GM19240 (cell line): ENCODE data around the gene PDCD7.
"Not testable (repeated sequence)": the region's sequence is repeated elsewhere in the genome, so short reads cannot be mapped to it uniquely, and the experiment has no call there.

ENCODE experiments used
- DNase-seq: peaks from one replicate; pipeline ENCODE4 v3.0.0; 2011; ENCODE audit warnings: low spot score; ENCODE audit not compliant: insufficient read length

PDCD7 gene

DNA sequence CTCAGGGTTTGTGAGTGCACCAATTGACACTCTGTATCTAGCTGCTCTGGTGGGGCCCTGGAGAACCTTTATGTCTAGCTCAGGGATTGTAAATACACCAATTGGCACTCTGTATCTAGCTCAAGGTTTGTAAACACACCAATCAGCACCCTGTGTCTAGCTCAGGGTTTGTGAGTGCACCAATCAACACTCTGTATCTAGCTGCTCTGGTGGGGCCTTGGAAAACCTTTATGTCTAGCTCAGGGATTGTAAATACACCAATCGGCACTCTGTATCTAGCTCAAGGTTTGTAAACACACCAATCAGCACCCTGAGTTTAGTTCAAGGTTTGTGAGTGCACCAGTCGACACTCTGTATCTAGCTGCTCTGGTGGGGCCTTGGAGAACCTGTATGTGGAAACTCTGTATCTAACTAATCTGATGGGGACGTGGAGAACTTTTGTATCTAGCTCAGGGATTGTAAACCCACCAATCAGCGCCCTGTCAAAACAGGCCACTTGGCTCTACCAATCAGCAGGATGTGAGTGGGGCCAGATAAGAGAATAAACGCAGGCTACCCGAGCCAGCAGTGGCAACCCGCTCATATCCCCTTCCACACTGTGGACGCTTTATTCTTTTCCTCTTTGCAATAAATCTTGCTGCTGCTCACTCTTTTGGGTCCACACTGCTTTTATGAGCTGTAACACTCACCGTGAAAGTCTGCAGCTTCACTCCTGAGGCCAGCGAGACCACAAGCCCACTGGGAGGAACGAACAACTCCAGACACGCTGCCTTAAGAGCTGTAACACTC is 57.8 kb downstream of the PDCD7 start:
- not testable (repeated sequence) for DNase-seq

DNA sequence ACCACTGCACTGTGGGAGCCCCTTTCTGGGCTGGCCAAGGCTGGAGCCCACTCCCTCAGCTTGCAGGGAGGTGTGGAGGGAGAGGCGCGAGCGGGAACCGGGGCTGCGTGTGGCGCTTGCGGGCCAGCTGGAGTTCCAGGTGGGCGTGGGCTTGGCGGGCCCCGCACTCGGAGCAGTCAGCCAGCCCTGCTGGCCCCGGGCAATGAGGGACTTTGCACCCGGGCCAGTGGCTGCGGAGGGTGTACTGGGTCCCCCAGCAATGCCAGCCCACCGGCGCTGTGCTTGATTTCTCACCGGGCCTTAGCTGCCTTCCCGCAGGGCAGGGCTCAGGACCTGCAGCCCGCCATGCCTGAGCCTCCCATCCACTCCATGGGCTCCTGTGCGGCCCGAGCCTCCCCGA is 58.7 kb downstream of the PDCD7 start:
- not testable (repeated sequence) for DNase-seq

DNA sequence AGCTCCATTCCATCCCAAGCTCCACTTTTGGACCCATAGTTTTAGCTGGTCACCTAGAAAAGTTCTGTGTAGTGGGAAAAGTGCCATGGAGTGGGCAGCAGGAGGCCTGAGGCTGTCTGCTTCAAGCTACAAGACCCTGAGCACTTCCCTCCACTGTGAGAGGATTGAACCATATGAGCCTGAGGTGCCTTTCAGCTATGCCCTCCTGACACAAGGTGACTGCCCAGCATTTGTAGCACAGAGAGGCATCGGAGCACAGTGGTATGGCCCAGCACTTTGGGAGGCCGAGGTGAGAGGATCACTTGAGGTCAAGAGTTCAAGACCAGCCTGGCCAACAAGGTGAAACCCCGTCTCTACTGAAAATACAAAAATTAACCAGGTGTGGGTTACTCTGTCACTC is 61.0 kb downstream of the PDCD7 start:
- DNase-seq, result no peak

DNA sequence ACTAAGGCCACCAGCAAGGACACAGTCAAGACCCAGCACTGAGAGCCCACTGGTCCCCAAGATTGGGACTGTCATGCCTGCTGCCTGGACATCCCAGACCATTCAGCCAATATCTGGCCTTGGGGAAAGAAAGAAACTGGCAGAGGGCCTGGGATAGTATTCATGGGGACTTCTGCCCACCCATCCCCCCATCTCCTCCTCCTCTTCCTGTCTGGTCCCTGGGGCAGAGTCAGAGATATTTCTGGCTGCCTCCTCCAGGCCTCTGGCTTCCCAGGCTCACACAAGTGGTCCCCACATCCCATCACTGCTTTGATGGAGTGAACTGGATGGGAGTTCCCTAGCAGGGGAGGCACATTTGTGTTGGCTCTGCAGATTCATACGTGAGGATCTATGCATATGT is 61.6 kb downstream of the PDCD7 start:
- DNase-seq, result no peak

DNA sequence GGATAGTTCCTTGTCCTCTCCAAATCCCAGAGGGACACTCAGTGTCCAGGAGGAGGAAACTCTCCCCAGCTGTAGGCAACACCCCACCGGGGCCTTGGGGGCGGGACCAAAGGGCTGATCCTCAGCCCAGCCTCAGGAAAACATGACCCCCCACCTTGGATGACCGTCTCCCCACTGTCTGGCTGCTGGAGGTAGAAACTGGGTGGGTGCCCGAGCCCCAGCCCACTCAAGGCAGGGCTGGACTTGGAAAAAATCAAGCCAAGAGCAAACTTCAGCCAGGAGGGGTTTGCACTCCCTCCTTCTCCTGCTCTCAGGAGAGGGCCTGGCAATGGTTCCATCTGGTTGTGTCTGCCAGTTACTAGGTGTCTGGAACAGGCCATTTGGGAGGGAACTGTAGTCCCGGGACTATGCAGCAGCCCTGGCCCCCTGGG is 62.2 kb downstream of the PDCD7 start:
- no peak for DNase-seq

DNA sequence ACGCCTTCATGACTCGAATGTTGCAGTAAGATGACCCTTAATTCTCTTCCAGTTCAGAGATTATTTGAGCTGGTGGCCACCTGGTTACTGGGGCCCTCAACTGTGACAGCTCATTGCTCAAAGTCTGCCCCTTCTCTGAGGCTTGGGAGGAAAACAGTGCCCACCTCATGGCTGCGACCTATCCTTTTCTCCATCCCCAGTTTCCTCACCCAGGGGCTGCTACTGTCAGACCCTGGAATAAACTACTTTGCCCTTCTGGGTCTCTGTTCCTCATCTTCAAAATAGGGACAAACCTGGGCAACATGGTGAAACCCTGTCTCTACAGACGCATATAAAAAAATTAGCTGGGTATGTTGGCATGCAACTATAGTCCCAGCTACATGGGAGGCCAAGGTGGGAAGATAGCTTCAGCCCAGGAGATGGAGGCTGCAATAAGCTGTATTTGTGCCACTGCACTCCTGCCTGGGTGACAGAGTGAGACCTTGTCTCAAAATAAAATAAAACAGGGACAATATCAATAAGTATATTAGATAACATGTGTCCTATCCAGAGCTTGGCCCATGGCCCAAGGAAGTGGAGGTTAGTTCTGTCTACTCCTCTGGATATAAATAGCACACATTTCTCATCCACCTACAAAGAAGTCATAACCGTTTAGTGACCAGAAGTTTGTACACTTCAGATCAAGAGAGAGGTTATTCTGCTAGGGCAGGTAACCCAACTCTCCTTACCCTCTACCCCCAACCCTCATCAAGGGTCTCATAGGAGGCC is 63.6 kb downstream of the PDCD7 start:
- no peak for DNase-seq

DNA sequence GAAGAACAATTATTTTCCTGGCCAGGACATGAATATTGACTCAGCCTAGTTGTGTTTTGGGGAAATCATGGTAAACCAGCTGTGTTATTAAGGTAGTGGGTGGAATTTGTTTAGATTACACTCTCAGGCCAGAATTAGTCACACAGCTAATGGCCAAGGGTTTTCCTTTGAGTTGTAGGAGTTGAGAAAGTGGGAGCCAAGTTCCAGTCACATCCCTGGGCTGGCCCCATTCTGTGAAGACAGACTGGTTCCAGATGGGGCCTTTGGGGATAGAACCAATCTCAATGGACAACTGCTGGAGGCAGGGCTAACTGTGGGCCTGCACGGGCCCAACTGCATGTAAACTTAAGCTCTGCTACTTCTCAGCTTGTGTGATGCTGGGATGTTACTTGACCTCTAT is 64.4 kb downstream of the PDCD7 start:
- no peak for DNase-seq

DNA sequence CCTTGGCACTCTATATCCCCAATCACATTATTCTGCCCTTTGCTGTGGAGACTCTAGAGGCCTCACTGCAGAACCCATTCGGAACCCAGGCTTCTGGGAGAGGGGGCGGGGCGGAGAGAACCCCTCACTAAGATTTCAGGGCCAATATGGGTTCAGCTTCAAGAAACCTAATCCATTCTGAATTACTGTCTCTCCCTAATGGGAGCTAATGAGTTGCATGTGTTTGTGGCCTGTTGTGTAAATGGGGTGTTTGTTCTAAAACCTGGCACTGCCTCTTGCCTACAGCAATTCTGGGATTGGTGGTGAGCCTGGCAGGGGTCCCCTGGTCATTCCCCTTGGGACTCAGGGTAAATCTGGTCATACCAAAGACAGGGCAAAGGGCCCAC is 65.2 kb downstream of the PDCD7 start:
- DNase-seq, result no peak

DNA sequence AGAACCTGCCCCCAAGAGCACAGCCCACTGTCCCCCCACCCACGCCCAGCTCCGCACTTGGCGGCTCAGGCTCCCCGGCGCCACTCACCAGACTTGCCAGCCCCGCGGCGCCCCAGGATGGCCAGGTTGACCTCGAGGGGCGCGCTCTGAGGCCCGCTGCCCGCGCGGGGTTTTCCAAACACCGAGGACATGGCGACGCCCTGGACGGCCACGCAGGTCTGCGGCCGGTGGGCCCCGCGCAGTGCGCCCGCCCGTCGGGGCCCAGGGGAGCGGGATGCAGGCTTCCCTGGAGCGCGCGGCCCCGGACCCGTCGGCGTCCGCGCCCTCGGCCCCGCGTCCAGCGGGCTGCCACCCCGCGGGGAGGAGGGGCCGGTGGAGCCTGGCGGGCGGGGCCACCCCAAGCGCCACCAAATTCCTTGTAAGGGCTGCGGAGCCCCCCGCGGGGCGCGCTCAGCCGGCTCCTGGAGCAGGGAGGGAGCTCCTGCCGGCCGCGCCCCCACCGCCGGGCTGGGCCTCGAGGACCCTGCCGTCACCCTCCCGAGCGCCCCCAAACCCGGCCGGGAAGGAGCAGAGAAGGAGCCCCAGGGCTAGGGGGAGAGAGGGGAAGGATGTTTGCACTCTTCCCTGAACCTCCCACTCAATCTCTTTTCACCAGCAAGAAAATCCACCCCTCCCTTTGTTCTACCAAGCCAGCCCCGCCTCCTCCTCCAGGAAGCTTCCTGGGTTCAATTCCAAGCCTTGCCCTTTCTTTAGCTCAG is 65.8 kb downstream of the PDCD7 start, which contains the start of gene RASL12:
Gene RASL12, minus strand, starts transcription at position 347 of the 758 bp plus-strand sequence. Its CDS starts 156 bp downstream, at position 191.
- DNase-seq, result no peak
